Thymus (tissue), 11 donors: ENCODE results near the gene ANKRD12. TPM values are rescaled to one million over a fixed set of nuclear protein-coding genes. Genes with fewer than 3 reads are reported as not detected.
"Not testable (repeated sequence)": the region's sequence is repeated elsewhere in the genome, so short reads cannot be mapped to it uniquely, and the experiment has no call there.

Experiments used
- DNase-seq, 9 donors: peaks; one replicate each; pipeline ENCODE4 v3.0.0-alpha.2; 2013; ENCODE audit warnings: low spot score in 9 of 9, low read depth in 6 of 9, missing footprints in 1 of 9
- H3K27ac ChIP-seq, 2 donors: one replicate each; pipeline ENCODE4 v1.5.1; 2013; ENCODE audit warnings: control low read depth in 1 of 2, low read depth in 1 of 2, low read length in 1 of 2, mild to moderate bottlenecking in 1 of 2, moderate library complexity in 1 of 2
- H3K27me3 ChIP-seq, 2 donors: one replicate each; pipeline ENCODE4 v1.5.1; 2013; ENCODE audit warnings: low read length in 1 of 2; ENCODE audit not compliant: control insufficient read depth in 2 of 2, insufficient read depth in 1 of 2
- H3K36me3 ChIP-seq, 2 donors: one replicate each; pipeline ENCODE4 v1.5.1; 2013; ENCODE audit warnings: low read length in 1 of 2, mild to moderate bottlenecking in 1 of 2, moderate library complexity in 1 of 2; ENCODE audit not compliant: control insufficient read depth in 2 of 2, insufficient read depth in 2 of 2
- H3K4me1 ChIP-seq, 2 donors: one replicate each; pipeline ENCODE4 v1.5.1; 2013; ENCODE audit warnings: low read length in 2 of 2; ENCODE audit not compliant: control insufficient read depth in 2 of 2, insufficient read depth in 2 of 2
- H3K4me3 ChIP-seq, 2 donors: one replicate each; pipeline ENCODE4 v1.5.1; 2013; ENCODE audit warnings: low read length in 2 of 2, control low read depth in 1 of 2, mild to moderate bottlenecking in 1 of 2
- H3K9me3 ChIP-seq, 2 donors: one replicate each; pipeline ENCODE4 v1.5.1; 2013; ENCODE audit warnings: low read length in 1 of 2, mild to moderate bottlenecking in 1 of 2; ENCODE audit not compliant: control insufficient read depth in 2 of 2, insufficient read depth in 1 of 2
- WGBS: extraction: QIAGEN DNeasy Blood & Tissue Kit; methylation state at CpG from one replicate; pipeline ENCODE4 v1.1.7; 2013; 5-methylcytosine and 5-hydroxymethylcytosine counted together
- polyA plus RNA-seq: library from polyadenylated mRNA; stranded (reverse); fragments of 200-250 nt; gene quantifications from one replicate; pipeline ENCODE4 v1.2.3, GENCODE V29; 2013
- total RNA-seq: library from RNA; stranded (reverse); fragments of 120-200 nt; gene quantifications from one replicate; pipeline ENCODE4 v1.2.4, GENCODE V29; 2013
- donor health status: healthy.

Gene ANKRD12
- total and polyA plus RNA-seq, 2 donors, result 13.0 to 57.9 TPM

DNA sequence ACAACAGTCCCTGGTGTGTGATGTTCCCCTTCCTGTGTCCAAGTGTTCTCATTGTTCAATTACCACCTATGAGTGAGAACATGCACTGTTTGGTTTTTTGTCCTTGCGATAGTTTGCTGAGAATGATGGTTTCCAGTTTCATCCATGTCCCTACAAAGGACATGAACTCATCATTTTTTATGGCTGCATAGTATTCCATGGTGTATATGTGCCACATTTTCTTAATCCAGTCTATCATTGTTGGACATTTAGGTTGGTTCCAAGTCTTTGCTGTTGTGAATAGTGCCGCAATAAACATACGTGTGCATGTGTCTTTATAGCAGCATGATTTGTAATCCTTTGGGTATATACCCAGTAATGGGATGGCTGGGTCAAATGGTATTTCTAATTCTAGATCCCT lies 29.3 kb downstream of the ANKRD12 start:
- H3K36me3 ChIP-seq, H3K27ac ChIP-seq: not testable (repeated sequence)
- WGBS, result 100% methylated on average over 3 of the region's 3 CpGs

DNA sequence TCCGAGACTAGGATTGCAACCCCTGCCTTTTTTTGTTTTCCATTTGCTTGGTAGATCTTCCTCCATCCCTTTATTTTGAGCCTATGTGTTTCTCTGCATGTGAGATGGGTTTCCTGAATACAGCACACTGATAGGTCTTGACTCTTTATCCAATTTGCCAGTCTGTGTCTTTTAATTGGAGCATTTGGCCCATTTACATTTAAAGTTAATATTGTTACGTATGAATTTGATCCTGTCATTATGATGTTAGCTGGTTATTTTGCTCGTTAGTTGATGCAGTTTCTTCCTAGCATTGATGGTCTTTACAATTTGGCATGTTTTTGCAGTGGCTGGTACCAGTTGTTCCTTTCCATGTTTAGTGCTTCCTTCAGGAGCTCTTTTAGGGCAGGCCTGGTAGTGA lies 32.9 kb downstream of the ANKRD12 start:
- not testable (repeated sequence) for H3K27me3 ChIP-seq, H3K4me3 ChIP-seq, H3K4me1 ChIP-seq, H3K9me3 ChIP-seq, H3K27ac ChIP-seq, H3K36me3 ChIP-seq, DNase-seq
- WGBS, result 98% methylated on average over 3 of the region's 3 CpGs

More for the DNA sequence above, 29.3 kb downstream of the ANKRD12 start:
- DNase-seq, H3K27me3 ChIP-seq, H3K4me1 ChIP-seq, H3K9me3 ChIP-seq, H3K4me3 ChIP-seq: not testable (repeated sequence)

DNA sequence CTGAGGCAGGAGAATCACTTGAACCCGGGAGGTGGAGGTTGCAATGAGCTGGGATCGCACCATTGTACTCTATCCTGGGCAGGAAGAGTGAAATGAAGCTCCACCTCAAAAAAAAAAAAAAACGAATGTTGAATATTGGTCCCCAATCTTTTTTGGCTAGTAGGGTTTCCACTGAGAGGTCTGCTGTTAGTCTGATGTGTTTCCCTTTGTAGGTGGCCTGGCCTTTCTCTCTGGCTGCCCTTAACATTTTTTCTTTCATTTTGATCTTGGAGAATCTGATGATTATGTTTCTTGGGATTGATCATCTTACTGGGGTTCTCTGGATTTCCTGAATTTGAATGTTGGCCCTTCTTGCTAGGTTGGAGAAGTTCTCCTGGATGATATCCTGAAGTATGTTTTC lies 35.3 kb downstream of the ANKRD12 start:
- DNase-seq, H3K27me3 ChIP-seq, H3K4me1 ChIP-seq, H3K9me3 ChIP-seq, H3K4me3 ChIP-seq, H3K36me3 ChIP-seq, H3K27ac ChIP-seq: not testable (repeated sequence)
- 65% methylated on average over 3 of the region's 3 CpGs for WGBS

DNA sequence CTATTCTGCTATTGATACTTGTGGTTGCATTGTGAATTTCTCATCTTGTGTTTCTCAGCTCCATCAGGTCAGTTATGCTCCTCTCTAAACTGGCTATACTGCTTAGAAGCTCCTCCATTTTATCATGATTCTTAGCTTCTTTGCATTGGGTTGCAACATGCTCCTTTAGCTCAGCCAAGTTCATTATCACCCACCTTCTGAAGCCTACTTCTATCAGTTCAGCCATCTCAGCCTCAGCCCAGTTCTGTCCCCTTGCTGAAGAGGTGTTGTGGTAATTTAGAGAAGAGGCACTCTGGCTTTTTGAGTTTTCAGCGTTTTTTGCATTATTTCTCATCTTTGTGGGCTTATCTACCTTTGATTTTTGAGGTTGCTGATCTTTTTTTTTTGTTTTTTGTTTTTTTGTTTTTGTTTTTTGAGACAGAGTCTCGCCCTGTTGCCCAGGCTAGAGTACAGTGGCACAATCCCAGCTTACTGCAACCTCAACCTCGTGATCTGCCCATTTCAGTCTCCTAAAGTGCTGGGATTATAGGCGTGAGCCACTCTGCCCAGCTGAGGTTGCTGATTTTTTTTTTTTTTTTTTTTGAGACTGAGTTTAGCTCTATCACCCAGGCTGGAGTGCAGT lies 36.0 kb downstream of the ANKRD12 start:
- no peaks in the 10 kb centered on the region for H3K27me3 ChIP-seq
- no peaks in the 10 kb centered on the region for H3K9me3 ChIP-seq
- H3K4me3 ChIP-seq, result no peak overlapping the region
- no peak overlapping the region for H3K27ac ChIP-seq
- DNase-seq, result no peak
- peaks cover 0 to 8% of the 10 kb centered on the region in 2 donors for H3K4me1 ChIP-seq
- H3K36me3 ChIP-seq, result no peaks in the 10 kb centered on the region
- WGBS, result 93% methylated on average over 4 of the region's 4 CpGs

DNA sequence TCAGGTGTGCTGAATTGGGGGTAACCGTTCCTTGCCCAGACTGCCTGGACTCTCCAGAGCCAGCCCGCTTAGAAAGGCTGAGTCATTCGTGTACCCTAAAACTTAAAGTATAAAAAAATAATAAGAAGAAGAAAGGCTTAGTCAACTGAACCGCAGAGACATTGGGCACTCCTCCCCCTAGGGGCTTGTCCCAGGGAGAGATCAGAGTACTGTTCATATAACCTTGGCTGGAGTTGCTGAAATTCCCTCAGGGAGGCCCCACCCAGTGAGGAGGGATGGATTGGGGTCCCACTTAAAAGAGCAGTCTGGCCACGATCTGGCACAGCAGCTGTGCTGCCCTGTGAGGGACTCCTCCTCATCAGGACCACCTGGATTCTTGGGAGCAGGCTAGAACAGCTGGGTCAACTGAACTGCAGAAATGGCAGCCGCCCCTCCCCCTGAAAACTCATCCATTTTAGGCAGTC lies 37.2 kb downstream of the ANKRD12 start:
- DNase-seq, result no peak
- no peak overlapping the region for H3K27ac ChIP-seq
- WGBS, result 87% methylated on average over 6 of the region's 6 CpGs
- no peak overlapping the region for H3K4me3 ChIP-seq
- no peaks in the 10 kb centered on the region for H3K36me3 ChIP-seq
- H3K4me1 ChIP-seq, result peaks cover 0 to 8% of the 10 kb centered on the region in 2 donors
- no peaks in the 10 kb centered on the region for H3K27me3 ChIP-seq
- H3K9me3 ChIP-seq, result no peaks in the 10 kb centered on the region

DNA sequence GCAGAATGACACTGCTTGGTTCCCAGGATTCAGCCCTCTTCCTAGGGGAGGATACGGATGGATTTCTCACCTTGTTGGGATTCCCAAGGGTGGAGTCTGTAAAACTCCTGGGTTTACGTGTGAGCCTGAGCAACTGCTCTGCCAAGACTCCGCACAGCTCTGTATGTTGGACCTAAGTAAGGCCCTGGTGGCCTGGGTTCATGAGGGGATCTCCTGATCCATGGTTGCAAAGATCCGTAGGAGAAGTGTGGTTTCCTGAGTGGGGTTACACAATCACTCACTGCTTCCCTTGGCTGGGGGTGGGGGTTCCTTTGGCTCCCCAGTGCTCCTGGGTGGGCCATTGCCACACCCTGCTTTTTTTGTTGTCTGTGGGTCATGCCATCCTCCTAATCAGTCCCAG lies 37.7 kb downstream of the ANKRD12 start:
- Histone ChIP-seq H3K4me3 (no peak overlapping the region), H3K9me3 (no peaks in the 10 kb centered on the region), H3K36me3 (no peaks in the 10 kb centered on the region), H3K4me1 (peaks cover 0 to 8% of the 10 kb centered on the region in 2 donors), H3K27me3 (no peaks in the 10 kb centered on the region), H3K27ac (no peak overlapping the region)
- no peak for DNase-seq
- WGBS, result 89% methylated on average over 4 of the region's 4 CpGs

DNA sequence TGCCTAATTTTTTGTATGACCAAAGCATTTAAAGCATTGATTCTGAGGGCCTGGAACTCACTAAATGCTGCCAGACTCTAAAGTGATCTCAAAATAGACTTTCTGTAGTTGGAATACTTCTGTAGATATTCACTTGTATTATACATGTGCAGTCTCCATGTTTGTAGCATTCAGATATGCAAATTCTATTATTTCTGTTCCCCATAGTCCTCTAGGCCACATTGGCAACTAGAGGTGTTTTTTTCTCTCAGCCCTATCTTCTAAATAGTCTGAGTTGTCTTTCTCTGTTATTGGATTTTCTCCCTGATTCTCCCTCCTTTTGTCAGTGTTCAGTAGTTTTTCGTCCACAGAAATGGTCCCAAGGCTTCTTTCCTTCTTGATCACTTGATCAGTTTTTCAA lies 38.5 kb downstream of the ANKRD12 start:
- peaks cover 0 to 8% of the 10 kb centered on the region in 2 donors for H3K4me1 ChIP-seq
- WGBS, result 98% methylated on average over 1 of the region's 1 CpG

DNA sequence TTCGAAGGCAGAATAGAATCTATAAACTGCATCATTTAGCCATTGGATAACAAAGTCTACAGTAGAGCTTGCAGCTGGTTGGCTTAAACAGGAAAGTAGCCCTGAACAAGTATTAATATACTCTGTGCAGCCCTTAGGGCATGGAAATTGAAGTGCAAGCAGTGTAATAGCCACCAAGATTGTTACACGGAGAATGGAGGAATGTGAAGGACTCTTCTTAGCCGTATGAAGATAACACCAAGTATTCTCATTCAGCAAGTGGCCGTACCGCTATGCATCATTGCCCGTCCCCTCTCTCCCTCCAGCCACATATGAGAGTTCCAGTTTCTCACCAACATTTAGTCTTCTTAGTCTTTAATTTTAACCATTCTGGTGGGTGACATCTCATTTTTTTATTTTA lies 40.5 kb downstream of the ANKRD12 start:
- WGBS, result 96% methylated on average over 6 of the region's 6 CpGs
- Histone ChIP-seq H3K4me3 (no peak overlapping the region), H3K27ac (no peak overlapping the region), H3K9me3 (no peaks in the 10 kb centered on the region), H3K27me3 (no peaks in the 10 kb centered on the region), H3K4me1 (peaks cover 0 to 8% of the 10 kb centered on the region in 2 donors), H3K36me3 (no peaks in the 10 kb centered on the region)
- DNase-seq, result no peak

More for the DNA sequence above, 38.5 kb downstream of the ANKRD12 start:
- Histone ChIP-seq H3K4me3 (no peak overlapping the region), H3K9me3 (no peaks in the 10 kb centered on the region), H3K36me3 (no peaks in the 10 kb centered on the region), H3K27me3 (no peaks in the 10 kb centered on the region), H3K27ac (no peak overlapping the region)
- no peak for DNase-seq

DNA sequence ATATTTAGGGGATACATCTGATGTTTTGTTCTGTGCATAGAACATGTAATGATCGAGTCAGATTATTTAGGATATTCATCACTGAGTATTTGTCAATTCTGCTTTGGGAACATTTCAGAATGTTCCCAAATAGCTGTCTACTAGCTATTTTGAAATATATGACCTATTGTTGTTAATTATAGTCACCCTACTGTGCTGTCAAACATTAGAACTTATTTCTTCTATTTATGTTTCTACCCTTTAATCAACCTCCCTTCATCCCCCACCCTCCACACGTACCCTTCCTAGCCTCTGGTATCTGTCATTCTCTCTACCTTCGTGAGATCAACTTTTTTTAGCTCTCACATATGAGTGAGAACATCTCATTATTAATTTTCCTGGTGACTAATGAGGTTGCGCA lies 40.9 kb downstream of the ANKRD12 start:
- H3K27me3 ChIP-seq, result no peaks in the 10 kb centered on the region
- DNase-seq, result no peak
- no peak overlapping the region for H3K27ac ChIP-seq
- H3K4me3 ChIP-seq, result no peak overlapping the region
- WGBS, result 97% methylated on average over 4 of the region's 4 CpGs
- H3K4me1 ChIP-seq, result peaks cover 0 to 8% of the 10 kb centered on the region in 2 donors
- H3K36me3 ChIP-seq, result no peaks in the 10 kb centered on the region
- no peaks in the 10 kb centered on the region for H3K9me3 ChIP-seq
